ENCODE data around the gene SCN2A. TPM values are rescaled to one million over a fixed set of nuclear protein-coding genes. Genes with fewer than 3 reads are reported as not detected.

Gene SCN2A
- total RNA-seq, 2 experiments from 2014 or later = 0.21 TPM; not detected in 1

DNA sequence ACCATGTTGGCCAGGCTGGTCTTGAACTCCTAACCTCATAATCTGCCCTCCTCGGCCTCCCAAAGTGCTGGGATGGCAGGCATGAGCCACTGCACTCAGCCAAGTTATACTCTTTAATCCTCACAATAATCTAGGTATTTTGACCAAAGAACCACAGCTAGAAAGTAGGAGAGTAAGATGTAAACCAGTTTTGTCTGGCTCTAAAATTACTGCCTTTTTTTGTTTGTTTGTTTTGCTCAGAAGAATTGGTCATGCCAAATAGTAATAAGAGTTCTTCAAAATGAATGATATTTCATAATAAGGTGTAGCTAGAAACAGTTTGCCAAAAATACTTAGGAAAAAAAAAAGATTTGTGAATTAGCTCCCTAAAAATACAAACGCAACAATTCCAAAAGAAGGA lies 36.7 kb downstream of the SCN2A start:
- CTCF ChIA-PET = no interaction called here
- Mint-ChIP-seq H3K4me3 (no peak overlapping the region), H3K27me3 (no peaks in the 10 kb centered on the region), H3K27ac (no peak overlapping the region), H3K4me1 (peaks cover 3% of the 10 kb centered on the region), H3K36me3 (no peaks in the 10 kb centered on the region), H3K9me3 (ENCODE audit: low read depth) (no peaks in the 10 kb centered on the region)
- ATAC-seq = no peak
- no peak for DNase-seq

DNA sequence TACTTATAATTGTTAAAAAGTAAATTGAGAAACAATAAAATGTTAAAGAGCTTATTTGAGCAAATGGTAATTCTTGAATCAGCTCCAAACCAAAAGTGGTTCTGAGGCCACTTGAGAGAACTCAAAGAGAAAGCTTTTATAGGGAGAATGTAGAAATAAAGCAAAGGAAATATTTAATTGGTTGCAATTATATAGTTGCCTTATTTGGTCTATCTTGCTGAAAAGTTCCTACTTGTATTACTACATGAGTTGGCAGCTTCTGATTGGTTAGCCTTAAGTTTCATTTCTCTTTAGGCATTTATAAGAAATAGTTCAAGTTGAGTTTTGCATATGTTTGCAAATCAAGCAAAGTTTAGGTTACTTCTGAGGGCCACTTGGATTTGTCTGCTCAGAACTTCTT lies 38.1 kb downstream of the SCN2A start:
- CTCF ChIA-PET = interaction anchor here (1.0 kb wide), 1 partner anchor 17 kb away, joined by 3 read pairs; no protein-coding TSS in a partner anchor
- Mint-ChIP-seq H3K27me3 (no peaks in the 10 kb centered on the region), H3K27ac (no peak overlapping the region), H3K4me3 (no peak overlapping the region), H3K36me3 (no peaks in the 10 kb centered on the region), H3K9me3 (ENCODE audit: low read depth) (no peaks in the 10 kb centered on the region), H3K4me1 (peaks cover 3% of the 10 kb centered on the region)
- ATAC-seq = no peak
- DNase-seq = no peak

DNA sequence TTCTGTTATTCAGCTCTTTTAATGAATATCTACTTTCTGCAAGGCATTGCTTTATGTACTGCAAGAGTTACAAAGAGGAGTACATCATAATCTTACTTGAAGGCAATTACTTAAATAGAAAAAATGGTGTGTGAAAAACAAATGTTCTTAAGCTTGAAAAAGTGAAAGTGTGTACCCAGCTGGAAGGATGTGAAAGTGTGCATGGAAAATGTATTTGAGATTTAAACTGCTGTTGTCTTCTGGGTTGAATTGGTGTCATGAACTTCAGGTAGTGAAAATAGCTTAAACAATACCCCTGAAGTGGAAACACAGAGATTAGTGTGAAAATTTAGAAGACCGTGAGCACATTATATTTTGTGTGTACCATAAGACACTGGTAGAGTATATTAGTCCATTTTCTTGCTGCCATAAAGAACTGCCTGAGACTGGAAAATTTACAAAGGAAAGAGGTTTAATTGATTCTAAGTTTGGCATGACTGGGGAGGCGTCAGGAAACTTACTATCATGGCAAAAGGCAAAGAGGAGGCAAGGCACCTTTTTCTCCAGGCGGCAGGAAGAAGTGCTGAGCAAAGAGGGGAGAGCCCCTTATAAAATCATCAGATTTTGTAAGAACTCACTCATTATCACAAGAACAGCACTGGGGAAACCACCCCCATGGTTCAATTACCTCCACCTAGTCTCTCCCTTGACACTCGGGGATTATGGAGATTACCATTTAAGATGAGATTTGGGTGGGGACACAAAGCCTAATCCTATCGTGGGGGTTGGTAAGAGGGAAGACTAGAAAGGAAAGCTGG lies 38.8 kb downstream of the SCN2A start:
- DNase-seq (no peak), ATAC-seq (no peak)
- Mint-ChIP-seq H3K27me3 (no peaks in the 10 kb centered on the region), H3K4me1 (peaks cover 3% of the 10 kb centered on the region), H3K27ac (no peak overlapping the region), H3K36me3 (no peaks in the 10 kb centered on the region), H3K4me3 (no peak overlapping the region), H3K9me3 (ENCODE audit: low read depth) (no peaks in the 10 kb centered on the region)
- CTCF ChIA-PET = interaction anchor here (1.0 kb wide), 1 partner anchor 16 kb away, joined by 3 read pairs; no protein-coding TSS in a partner anchor

DNA sequence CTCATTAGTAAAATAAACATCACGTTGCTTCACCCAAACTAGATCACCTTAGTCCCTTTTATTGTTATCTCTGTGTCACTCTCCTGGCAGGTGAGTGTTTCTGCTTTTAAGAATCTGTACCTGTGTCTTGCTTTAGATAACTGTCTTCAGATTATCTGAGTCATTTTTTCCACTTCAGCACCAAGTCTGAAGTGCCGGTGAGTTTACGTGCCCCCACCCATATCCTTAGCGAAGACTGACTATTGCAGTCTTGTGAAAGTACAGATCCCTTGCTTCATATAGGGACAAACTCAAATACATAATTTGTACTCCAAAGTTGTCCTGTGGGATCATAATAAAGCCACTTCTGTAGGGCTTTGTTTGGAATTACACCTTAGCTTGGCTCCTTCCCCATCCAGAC lies 41.1 kb downstream of the SCN2A start:
- peaks cover 3% of the 10 kb centered on the region for H3K4me1 Mint-ChIP-seq
- H3K4me3 Mint-ChIP-seq = no peak overlapping the region
- no peak for DNase-seq
- no peaks in the 10 kb centered on the region for H3K36me3 Mint-ChIP-seq
- no peak for ATAC-seq
- CTCF ChIA-PET = no interaction called here
- H3K27me3 Mint-ChIP-seq = no peaks in the 10 kb centered on the region
- no peak overlapping the region for H3K27ac Mint-ChIP-seq
- no peaks in the 10 kb centered on the region for H3K9me3 Mint-ChIP-seq (ENCODE audit: low read depth)

DNA sequence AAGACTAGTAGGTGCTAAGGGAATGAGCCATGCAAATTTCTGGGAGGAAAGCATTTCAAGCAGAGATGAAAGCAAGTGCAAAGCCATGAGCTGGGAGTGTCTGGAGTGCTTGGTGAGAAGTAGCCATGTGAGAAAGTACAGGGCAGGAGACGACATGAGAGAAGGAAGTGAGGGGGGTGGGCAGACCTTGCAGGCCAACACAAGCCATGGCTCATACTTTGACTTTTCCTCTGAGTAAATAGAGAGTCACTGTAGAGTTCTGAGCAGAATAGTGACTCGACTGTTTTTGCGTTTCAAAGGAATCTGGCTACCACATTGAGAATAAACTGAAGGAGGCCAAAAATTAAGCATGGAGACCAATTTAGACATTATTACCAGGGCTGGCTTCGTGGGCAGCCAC lies 42.2 kb downstream of the SCN2A start:
- CTCF ChIA-PET = no interaction called here
- H3K4me1 Mint-ChIP-seq = peaks cover 3% of the 10 kb centered on the region
- H3K36me3 Mint-ChIP-seq = no peaks in the 10 kb centered on the region
- H3K27me3 Mint-ChIP-seq = no peaks in the 10 kb centered on the region
- no peaks in the 10 kb centered on the region for H3K9me3 Mint-ChIP-seq (ENCODE audit: low read depth)
- H3K4me3 Mint-ChIP-seq = no peak overlapping the region
- DNase-seq (no peak), ATAC-seq (no peak)
- H3K27ac Mint-ChIP-seq = no peak overlapping the region

DNA sequence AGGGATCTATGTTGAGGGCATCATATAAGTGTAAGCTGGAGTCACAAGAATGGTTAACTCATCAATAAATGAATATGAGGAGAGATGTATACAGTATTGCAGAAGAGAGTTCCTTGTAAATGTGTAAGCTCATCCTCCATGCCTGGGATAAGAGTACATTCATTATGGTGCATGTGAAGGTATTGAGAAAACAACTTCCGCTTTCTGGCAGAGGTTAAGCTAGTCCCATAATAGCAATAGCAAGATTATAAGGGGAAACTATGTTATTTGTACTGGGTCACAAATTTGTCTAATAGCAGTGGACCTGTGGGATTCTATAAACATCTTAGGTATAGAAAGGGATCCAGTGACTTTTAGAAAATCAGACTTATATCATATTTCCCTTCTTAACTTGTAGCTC lies 44.1 kb downstream of the SCN2A start:
- Mint-ChIP-seq H3K4me3 (no peak overlapping the region), H3K36me3 (no peaks in the 10 kb centered on the region), H3K9me3 (ENCODE audit: low read depth) (no peaks in the 10 kb centered on the region), H3K27me3 (no peaks in the 10 kb centered on the region), H3K4me1 (no peaks in the 10 kb centered on the region), H3K27ac (no peak overlapping the region)
- no peak for DNase-seq
- CTCF ChIA-PET = no interaction called here
- no peak for ATAC-seq

DNA sequence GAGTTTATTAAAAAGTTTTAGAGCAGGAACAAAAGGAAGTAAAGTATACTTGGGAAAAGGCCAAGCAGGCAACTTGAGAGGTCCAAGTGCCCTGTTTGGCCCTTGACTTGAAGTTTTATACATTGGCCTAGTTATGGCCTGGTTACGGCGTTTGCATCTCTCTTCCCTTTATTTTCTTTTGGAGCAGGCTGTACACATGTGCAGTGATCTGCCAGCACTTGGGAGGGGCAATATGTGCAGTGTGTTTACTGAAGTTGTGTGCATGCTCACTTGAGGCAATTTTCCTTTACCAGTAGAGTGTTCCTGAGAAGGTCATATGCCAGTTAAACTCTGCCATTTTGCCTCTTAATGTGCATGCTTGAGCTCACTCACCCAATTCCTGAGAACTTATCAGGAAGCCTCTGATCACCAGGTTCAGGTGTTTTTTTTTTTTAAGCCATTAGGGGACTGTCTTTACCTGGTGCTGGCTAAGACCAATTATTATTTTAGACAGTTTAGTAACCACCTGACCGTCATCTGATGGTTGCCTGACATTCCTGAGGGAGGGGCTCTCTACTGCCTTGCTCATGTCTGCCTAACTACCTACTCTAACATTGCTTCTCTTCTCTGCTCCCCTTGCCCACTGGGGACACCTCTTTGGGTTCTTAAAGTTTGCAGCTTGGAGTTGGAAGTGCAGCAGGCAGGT lies 48.0 kb downstream of the SCN2A start:
- no peak for DNase-seq
- Mint-ChIP-seq H3K27me3 (no peaks in the 10 kb centered on the region), H3K4me1 (no peaks in the 10 kb centered on the region), H3K36me3 (no peaks in the 10 kb centered on the region), H3K9me3 (ENCODE audit: low read depth) (no peaks in the 10 kb centered on the region), H3K4me3 (no peak overlapping the region), H3K27ac (no peak overlapping the region)
- ATAC-seq = no peak
- CTCF ChIA-PET = no interaction called here

DNA sequence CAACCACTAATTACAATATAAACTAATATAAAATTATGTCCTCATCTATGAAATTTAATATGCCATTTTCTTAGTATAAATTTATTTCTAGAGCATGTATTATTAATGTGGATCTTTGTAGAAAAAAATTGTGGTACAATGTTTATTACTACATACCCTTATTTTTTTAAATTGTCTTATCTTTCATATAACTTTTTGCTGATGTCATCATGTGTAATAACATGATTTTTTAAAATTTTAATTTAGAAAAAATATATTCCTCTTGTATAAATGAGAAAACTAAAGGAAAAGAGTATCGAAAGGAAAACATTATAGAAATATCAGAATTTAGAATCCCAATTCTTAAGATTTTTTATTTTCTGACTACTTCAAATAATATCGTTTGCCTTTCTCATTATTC lies 49.9 kb downstream of the SCN2A start:
- Mint-ChIP-seq H3K36me3 (no peaks in the 10 kb centered on the region), H3K9me3 (ENCODE audit: low read depth) (no peaks in the 10 kb centered on the region), H3K27me3 (no peaks in the 10 kb centered on the region), H3K27ac (no peak overlapping the region), H3K4me1 (peaks cover under 1% of the 10 kb centered on the region), H3K4me3 (no peak overlapping the region)
- no peak for ATAC-seq
- CTCF ChIA-PET = no interaction called here
- DNase-seq = no peak

DNA sequence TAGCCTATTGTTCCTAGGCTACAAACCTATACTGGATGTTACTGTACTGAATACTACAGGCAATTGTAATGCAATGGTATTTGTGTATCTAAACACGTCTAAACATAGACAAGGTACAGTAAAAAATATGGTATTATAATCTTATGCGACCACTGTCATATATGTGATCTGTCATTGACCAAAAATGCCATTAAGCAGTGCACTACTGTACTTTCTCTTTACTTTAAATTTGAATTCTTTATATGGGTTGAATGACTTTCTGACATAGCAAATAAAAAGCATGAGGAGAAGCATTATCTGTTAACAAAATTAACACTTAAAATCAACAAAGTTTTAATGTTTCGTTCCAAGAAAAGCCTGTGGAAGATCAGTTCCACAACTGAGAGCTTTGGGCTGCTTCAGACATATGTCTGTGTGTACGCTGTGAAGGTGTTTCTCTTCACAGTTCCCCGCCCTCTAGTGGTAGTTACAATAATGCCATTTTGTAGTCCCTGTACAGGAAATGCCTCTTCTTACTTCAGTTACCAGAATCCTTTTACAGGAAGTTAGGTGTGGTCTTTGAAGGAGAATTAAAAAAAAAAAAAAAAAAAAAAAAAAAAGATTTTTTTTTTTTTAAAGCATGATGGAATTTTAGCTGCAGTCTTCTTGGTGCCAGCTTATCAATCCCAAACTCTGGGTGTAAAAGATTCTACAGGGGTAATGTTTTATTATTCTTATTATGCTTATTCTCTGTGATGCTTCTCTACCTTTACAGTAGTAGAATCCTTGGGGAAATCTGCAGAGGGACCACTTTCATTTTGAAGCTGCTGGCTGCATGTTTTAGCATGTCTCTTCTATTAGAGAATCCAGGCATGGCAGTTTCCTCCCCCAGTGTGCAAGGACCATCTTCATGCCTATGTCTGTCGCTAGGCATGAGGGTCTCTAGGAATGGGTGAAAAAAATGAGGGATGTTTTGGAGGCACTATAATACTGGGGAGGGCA lies 54.5 kb downstream of the SCN2A start:
- no peak overlapping the region for H3K27ac Mint-ChIP-seq
- no peaks in the 10 kb centered on the region for H3K36me3 Mint-ChIP-seq
- peak; percentile 61 for DNase-seq
- H3K9me3 Mint-ChIP-seq (ENCODE audit: low read depth) = no peaks in the 10 kb centered on the region
- CTCF ChIA-PET = interaction anchor here (0.6 to 1.2 kb wide), 8 partner anchors 16 to 626 kb away, joined by 3 to 5 read pairs (median 3); no protein-coding TSS in a partner anchor
- peaks cover 2% of the 10 kb centered on the region for H3K4me1 Mint-ChIP-seq
- ATAC-seq = peak; percentile 100
- H3K27me3 Mint-ChIP-seq = no peaks in the 10 kb centered on the region
- H3K4me3 Mint-ChIP-seq = no peak overlapping the region

DNA sequence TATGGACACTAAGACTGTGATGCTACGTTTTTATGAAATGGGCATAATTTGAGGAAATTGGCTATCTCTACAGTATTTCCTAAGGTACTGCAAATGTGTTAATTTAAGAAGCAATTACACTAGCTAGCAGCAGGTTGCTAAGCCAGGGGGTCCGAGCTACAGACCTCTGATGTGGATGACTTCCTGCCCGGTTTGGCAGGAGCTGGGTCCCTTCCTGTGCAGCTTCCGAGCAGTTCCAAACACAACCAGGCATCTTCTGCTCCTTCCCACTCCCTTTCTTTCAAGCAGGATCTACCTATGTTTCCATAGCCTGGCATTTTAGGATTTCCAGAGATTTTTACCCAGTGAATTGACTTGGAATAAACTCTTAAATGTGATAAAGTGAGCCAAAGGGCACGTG lies 55.7 kb downstream of the SCN2A start:
- CTCF ChIA-PET = interaction anchor here (0.9 kb wide), 1 partner anchor 56 kb away, joined by 4 read pairs; the partner anchor contains the start of gene SCN2A
- H3K4me3 Mint-ChIP-seq = no peak overlapping the region
- DNase-seq (no peak), ATAC-seq (no peak)
- peaks cover 2% of the 10 kb centered on the region for H3K4me1 Mint-ChIP-seq
- H3K27me3 Mint-ChIP-seq = peaks cover 2% of the 10 kb centered on the region
- no peaks in the 10 kb centered on the region for H3K9me3 Mint-ChIP-seq (ENCODE audit: low read depth)
- no peak overlapping the region for H3K27ac Mint-ChIP-seq
- H3K36me3 Mint-ChIP-seq = no peaks in the 10 kb centered on the region

DNA sequence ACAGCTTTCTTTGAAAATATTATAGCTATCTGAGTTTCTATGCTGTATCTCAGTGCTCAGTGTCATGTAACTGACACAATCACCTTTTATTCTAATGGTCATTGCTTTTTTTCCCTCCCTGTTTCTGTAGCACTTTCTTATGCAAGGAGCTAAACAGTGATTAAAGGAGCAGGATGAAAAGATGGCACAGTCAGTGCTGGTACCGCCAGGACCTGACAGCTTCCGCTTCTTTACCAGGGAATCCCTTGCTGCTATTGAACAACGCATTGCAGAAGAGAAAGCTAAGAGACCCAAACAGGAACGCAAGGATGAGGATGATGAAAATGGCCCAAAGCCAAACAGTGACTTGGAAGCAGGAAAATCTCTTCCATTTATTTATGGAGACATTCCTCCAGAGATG lies 56.4 kb downstream of the SCN2A start:
- CTCF ChIA-PET = interaction anchor here (0.9 kb wide), 1 partner anchor 56 kb away, joined by 4 read pairs; the partner anchor contains the start of gene SCN2A

DNA sequence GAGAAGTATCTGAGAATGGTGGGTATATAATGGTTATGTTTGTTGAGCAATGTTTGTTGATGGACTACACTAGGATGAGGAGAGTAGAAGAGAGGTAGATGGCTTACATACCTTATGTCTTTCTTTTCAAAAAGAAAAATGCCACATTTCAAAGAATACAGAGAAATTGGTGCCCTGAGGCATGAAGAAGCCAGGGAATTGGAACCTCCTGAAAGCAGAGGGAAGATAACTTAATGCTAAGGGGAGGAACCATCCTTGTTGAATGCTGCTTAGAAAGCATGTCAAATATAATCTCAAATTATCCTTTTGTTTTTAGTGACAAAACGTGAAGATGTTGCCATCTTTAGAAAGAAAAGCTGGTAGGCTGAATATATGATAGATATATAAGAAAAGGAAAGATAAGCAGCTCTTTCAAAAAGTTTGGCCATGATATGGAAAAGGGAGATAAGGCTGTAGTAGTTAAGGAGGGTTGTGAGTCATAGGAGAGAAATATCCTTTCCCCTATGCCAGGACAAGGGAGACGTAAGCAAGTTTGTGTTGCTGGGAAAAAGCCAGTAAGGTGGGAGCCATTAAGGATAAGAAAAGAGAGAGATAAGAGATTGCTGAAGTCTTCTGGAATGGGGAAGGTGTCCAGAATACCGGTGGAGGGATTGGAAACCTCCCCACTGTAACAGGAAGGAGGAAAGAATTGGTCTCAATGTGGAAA lies 66.3 kb downstream of the SCN2A start:
- CTCF ChIA-PET = no interaction called here
- no peaks in the 10 kb centered on the region for H3K4me1 Mint-ChIP-seq
- no peaks in the 10 kb centered on the region for H3K27me3 Mint-ChIP-seq
- H3K36me3 Mint-ChIP-seq = no peaks in the 10 kb centered on the region
- H3K4me3 Mint-ChIP-seq = no peak overlapping the region
- DNase-seq (no peak), ATAC-seq (no peak)
- no peaks in the 10 kb centered on the region for H3K9me3 Mint-ChIP-seq (ENCODE audit: low read depth)
- no peak overlapping the region for H3K27ac Mint-ChIP-seq

More for the DNA sequence above, 56.4 kb downstream of the SCN2A start:
- Mint-ChIP-seq H3K27me3 (peaks cover 2% of the 10 kb centered on the region), H3K4me3 (no peak overlapping the region), H3K36me3 (no peaks in the 10 kb centered on the region), H3K9me3 (ENCODE audit: low read depth) (no peaks in the 10 kb centered on the region), H3K4me1 (peaks cover 2% of the 10 kb centered on the region), H3K27ac (no peak overlapping the region)
- ATAC-seq = no peak
- DNase-seq = no peak

DNA sequence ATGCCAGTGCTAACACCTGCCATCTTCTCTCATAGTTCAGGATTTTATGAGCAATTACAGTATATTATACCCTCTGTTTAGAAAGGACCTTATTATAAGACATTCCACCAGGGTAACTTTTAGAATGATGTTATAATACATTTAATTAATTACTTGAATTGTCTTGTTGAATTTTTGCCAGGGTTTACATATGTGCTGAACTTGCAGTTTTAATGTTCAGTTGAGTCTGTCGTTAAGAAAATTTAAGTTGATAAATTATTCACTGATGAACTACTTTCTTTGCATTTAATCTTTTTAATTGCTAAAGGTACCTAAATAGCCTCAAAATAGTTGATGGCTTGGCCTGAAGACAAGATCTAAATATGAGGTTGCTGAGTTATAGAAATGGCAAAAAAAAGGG lies 68.1 kb downstream of the SCN2A start:
- CTCF ChIA-PET = no interaction called here
- Mint-ChIP-seq H3K9me3 (ENCODE audit: low read depth) (no peaks in the 10 kb centered on the region), H3K36me3 (no peaks in the 10 kb centered on the region), H3K4me1 (no peaks in the 10 kb centered on the region), H3K27ac (no peak overlapping the region), H3K27me3 (no peaks in the 10 kb centered on the region), H3K4me3 (no peak overlapping the region)
- DNase-seq = no peak
- ATAC-seq = no peak

Measured in activated CD8-positive, alpha-beta memory T cell treated with anti-CD3 and anti-CD28 coated beads, Interleukin-2, amount 10 ng/mL, durations not matched to agents 7 days and 5 days (primary cell).